Neural crest cell (in vitro differentiated cells): ENCODE measurements around the gene NUCKS1. TPM values are rescaled to one million over a fixed set of nuclear protein-coding genes. Genes with fewer than 3 reads are reported as not detected.

Experiments
- DNase-seq: peaks from one replicate; pipeline ENCODE4 v3.0.0; 2021; ENCODE audit warnings: low read depth, mixed read lengths, low spot score
- H3K27ac Mint-ChIP-seq: one replicate; pipeline ENCODE4 v1.8.0; 2021; ENCODE audit warnings: mild to moderate bottlenecking, mixed read lengths; ENCODE audit not compliant: unreplicated experiment
- H3K27me3 Mint-ChIP-seq: 2 replicates; pipeline ENCODE4 v1.8.0; 2021; ENCODE audit warnings: low read depth, mild to moderate bottlenecking, mixed read lengths
- H3K36me3 Mint-ChIP-seq: 2 replicates; pipeline ENCODE4 v1.8.0; 2021; ENCODE audit warnings: low read depth, mild to moderate bottlenecking, mixed read lengths
- H3K4me1 Mint-ChIP-seq: 2 replicates; pipeline ENCODE4 v1.8.0; 2021; ENCODE audit warnings: mixed read lengths
- H3K4me3 Mint-ChIP-seq: one replicate; pipeline ENCODE4 v1.8.0; 2021; ENCODE audit warnings: mild to moderate bottlenecking, mixed read lengths
- H3K9me3 Mint-ChIP-seq: 2 replicates; pipeline ENCODE4 v1.8.0; 2021; ENCODE audit warnings: mixed read lengths
- CTCF ChIP-seq: fragments of 200-600 bp; sonication (generic); conservative IDR thresholded peaks from 2 replicates; pipeline ENCODE4 v1.5.0; 2021; ENCODE audit warnings: antibody characterized with exemption, mild to moderate bottlenecking
- total RNA-seq: library from RNA; stranded (reverse); gene quantifications from 2 replicates; pipeline ENCODE4 v1.2.1, GENCODE V29; 2021

NUCKS1 gene
- total RNA-seq, 1 donor from 2014 or later = 440 TPM

- Mint-ChIP-seq H3K27ac (no peak overlapping the region), H3K9me3 (no peaks in the 10 kb centered on the region), H3K4me1 (peaks cover 72% of the 10 kb centered on the region), H3K27me3 (no peaks in the 10 kb centered on the region), H3K36me3 (no peaks in the 10 kb centered on the region), H3K4me3 (no peak overlapping the region)
- no peak for DNase-seq
- TF ChIP-seq CTCF = no peak
Measured at GRCh38 chr1:205666372-205667166, 83.4 kb downstream of the NUCKS1 start.

GRCh38 chr1:205665201-205666045 is 84.6 kb downstream of the NUCKS1 start:
- H3K4me1 Mint-ChIP-seq = peaks cover 72% of the 10 kb centered on the region
- TF ChIP-seq CTCF = no peak
- H3K36me3 Mint-ChIP-seq = no peaks in the 10 kb centered on the region
- H3K27me3 Mint-ChIP-seq = no peaks in the 10 kb centered on the region
- H3K27ac Mint-ChIP-seq = no peak overlapping the region
- no peak overlapping the region for H3K4me3 Mint-ChIP-seq
- DNase-seq = no peak
- H3K9me3 Mint-ChIP-seq = no peaks in the 10 kb centered on the region

GRCh38 chr1:205664399-205665017 is 85.5 kb downstream of the NUCKS1 start:
- Mint-ChIP-seq H3K9me3 (no peaks in the 10 kb centered on the region), H3K27ac (no peak overlapping the region), H3K4me1 (peaks cover 72% of the 10 kb centered on the region), H3K4me3 (no peak overlapping the region), H3K36me3 (no peaks in the 10 kb centered on the region), H3K27me3 (no peaks in the 10 kb centered on the region)
- DNase-seq = no peak
- no peak for TF ChIP-seq CTCF

GRCh38 chr1:205663286-205663936 is 86.6 kb downstream of the NUCKS1 start:
- Mint-ChIP-seq H3K27me3 (no peaks in the 10 kb centered on the region), H3K36me3 (no peaks in the 10 kb centered on the region), H3K4me3 (no peak overlapping the region), H3K9me3 (no peaks in the 10 kb centered on the region), H3K27ac (no peak overlapping the region), H3K4me1 (peaks cover 69% of the 10 kb centered on the region)
- no peak for DNase-seq
- no peak for TF ChIP-seq CTCF

Other genes with a start within 250 kb of the NUCKS1 start
- 26.4 and 30.8 TPM in 2 replicates for gene CDK18, start 245.5 kb downstream of the NUCKS1 start, total RNA-seq
- gene ELK4, start 118.2 kb downstream of the NUCKS1 start, total RNA-seq = 30.1 and 33.1 TPM in 2 replicates
- 13.1 and 14.0 TPM in 2 replicates for gene SLC45A3, start 69.7 kb downstream of the NUCKS1 start, total RNA-seq
- 8.8 and 9.0 TPM in 2 replicates for gene RAB29, start 25.3 kb upstream of the NUCKS1 start, total RNA-seq
- 21.4 and 25.7 TPM in 2 replicates for gene SLC41A1, start 63.0 kb upstream of the NUCKS1 start, total RNA-seq
- not detected in 2 replicates for gene PM20D1, start 100.0 kb upstream of the NUCKS1 start, total RNA-seq
- 0.16 TPM in 1 of 2 replicates, not detected in the other for gene SLC26A9, start 193.3 kb upstream of the NUCKS1 start, total RNA-seq